GM21526 (cell line): ENCODE results near the gene TET1.
A peak's percentile ranks its signal among the peaks of the same experiment; 100 is the strongest.
"Not testable (repeated sequence)": the region's sequence is repeated elsewhere in the genome, so short reads cannot be mapped to it uniquely, and the experiment has no call there.

Source experiments
- ATAC-seq: cut with Tn5 transposase; IDR thresholded peaks from one replicate; pipeline ENCODE4 v1.9.1; 2021; ENCODE audit warnings: moderate library complexity; ENCODE audit not compliant: unreplicated experiment, low FRiP score

Gene TET1

GRCh38 chr10:68560186-68560942, at the start of gene TET1:
TET1 (plus strand) TSS chr10:68560337; CDS start chr10:68572339, 12,002 bp downstream.
- no peak for ATAC-seq

GRCh38 chr10:68516216-68516615, 43.9 kb upstream of the TET1 start:
- not testable (repeated sequence) for ATAC-seq

GRCh38 chr10:68516766-68517165, 43.4 kb upstream of the TET1 start:
- no peak for ATAC-seq

GRCh38 chr10:68517188-68517587, 42.9 kb upstream of the TET1 start:
- no peak for ATAC-seq

- ATAC-seq = not testable (repeated sequence)
These were observed 41.5 kb upstream of the TET1 start for GRCh38 chr10:68518609-68519008.

DNA sequence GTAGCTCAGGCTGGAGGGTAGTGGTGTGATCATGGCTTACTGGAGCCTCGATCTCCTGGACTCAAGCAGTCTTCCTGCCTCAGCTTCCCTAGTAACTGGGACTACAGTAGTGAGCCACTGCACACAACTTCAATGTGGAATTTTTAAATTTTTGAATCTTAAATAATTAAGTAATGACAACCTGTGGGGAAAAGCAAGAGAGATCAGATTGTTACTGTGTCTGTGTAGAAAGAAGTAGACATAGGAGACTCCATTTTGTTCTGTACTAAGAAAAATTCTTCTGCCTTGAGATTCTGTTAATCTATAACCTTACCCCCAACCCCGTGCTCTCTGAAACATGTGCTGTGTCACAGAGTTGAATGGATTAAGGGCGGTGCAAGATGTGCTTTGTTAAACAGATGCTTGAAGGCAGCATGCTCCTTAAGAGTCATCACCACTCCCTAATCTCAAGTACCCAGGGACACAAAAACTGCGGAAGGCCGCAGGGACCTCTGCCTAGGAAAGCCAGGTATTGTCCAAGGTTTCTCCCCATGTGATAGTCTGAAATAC, 34.6 kb upstream of the TET1 start:
- not testable (repeated sequence) for ATAC-seq

GRCh38 chr10:68526634-68527307, 33.4 kb upstream of the TET1 start:
- peak; percentile 49 for ATAC-seq

DNA sequence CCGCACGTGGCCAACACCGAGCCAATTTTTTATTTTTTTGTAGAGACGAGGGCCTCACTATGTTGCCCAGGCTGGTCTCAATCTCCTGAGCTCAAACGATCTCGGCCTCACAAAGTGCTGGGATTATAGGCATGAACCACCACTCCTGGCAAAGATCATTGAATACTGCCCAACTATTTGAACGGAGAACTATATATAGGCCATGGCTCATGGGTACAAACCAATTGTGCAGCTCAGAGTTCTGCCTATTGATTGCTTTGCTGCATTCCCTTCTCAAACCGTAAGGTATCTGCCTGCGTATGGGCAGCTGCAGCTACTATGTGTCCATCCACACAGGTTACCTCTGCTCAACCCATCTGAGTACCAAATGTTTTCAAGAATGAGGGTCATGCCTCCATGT, 23.2 kb upstream of the TET1 start:
- ATAC-seq = no peak

DNA sequence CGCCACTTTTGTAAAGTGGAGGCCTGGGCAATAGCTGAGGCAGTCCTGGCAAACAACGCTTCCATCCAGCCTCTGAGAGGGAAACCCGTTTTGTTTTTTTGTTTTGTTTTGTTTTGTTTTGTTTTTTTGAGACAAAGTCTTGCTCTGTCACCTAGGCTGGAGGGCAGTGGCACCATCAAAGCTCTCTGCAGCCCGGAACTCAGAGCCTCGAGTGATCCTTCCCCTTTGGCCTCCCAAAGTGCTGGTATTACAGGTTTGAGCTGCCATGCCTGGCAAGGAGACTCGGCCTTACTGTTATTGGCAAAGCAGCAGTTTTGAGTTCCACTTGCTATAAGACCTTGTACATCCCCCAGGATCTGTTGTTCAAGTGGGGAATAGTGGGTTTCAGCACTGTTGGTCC, 22.3 kb upstream of the TET1 start:
- ATAC-seq = no peak

GRCh38 chr10:68543004-68543918, 16.9 kb upstream of the TET1 start:
- no peak for ATAC-seq

DNA sequence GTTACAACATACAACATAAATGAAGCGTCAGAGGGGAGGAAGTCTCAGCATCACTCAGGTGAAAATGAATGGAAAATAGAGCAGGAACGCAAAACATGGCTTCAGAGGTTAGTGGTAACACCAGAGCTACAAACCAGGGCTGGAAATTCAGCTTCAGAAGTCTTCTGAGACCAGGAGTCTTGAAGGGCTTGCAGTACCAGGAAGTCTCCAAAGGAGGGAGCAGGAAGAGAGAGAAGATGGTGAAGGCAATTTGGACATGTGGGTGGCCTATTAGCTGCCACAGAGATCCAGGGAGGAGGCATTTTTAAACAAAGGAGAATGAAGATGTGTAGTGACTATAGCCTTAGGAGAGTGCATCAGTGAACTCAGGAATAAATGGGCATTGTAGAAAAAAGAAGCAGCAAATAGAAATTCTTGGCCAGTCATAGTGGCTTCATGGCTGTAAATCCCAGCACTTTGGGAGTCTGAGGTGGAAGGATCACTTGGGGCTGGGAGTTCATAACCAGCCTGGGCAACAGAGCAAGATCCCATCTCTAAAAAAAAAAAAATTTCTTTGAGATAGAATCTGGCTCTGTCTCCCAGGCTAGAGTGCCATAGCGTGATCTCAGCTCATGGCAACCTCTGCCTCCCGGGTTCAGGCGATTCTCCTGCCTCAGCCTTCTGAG, 9.3 kb upstream of the TET1 start:
- ATAC-seq = peak; percentile 72

DNA sequence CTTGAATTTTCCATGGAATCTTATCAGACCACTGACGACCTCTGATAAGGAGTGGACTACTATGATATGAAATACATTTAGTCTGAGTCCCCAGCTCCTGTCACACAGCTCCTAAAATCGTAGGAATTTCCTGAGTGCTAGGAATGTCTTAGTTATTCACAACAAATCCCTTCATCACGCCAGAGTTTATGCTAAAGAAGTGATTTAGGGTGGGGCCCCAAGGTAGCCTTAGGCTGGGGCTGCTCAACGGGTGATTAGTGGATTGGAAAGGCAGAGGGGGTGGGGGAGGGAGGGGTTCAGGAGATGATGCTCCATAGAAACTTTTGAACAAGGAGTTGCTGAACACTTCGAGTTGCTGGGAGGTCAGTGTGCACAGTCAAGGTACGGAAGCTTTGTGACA, 7.0 kb upstream of the TET1 start:
- no peak for ATAC-seq

GRCh38 chr10:68553599-68553998, 6.5 kb upstream of the TET1 start:
- no peak for ATAC-seq

- no peak for ATAC-seq
These were observed 1.7 kb upstream of the TET1 start for GRCh38 chr10:68558478-68558877.

DNA sequence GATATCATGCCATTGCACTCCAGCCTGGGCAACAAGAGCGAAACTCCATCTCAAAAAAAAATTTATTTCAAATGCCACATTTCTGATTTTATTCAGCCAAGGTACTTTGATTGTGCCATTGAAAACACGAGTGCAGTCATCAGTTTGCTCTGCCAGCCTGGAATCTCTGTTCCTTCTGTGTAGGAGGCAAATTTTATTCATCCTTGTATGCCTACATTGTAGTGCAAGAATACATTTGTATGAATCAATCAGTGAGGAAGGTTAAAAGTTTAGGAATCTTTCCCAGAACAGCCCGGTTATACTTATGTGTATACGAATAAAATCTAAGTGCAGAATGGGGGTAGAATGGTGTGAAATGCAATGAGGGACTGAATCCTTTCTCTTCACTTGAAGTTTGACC, 886 bp upstream of the TET1 start:
- no peak for ATAC-seq

DNA sequence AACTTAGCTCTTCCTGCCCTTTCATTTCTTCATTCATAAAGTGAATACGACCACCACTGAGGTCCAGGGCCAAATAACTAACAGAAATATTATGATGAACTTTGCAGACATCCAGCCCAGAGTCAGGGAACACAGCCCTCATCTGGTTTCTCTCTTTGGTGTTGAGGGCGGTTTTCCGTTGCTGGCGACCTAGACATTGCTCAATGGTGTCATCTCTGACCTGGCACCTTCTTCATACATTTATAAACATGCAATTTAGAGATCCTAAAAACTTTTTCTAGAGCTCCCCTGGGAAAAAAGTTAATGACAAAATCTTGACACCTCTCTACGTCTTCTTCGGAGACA, 324 bp upstream of the TET1 start:
- ATAC-seq = no peak

GRCh38 chr10:68560943-68561864, 1.1 kb downstream of the TET1 start:
- no peak for ATAC-seq

DNA sequence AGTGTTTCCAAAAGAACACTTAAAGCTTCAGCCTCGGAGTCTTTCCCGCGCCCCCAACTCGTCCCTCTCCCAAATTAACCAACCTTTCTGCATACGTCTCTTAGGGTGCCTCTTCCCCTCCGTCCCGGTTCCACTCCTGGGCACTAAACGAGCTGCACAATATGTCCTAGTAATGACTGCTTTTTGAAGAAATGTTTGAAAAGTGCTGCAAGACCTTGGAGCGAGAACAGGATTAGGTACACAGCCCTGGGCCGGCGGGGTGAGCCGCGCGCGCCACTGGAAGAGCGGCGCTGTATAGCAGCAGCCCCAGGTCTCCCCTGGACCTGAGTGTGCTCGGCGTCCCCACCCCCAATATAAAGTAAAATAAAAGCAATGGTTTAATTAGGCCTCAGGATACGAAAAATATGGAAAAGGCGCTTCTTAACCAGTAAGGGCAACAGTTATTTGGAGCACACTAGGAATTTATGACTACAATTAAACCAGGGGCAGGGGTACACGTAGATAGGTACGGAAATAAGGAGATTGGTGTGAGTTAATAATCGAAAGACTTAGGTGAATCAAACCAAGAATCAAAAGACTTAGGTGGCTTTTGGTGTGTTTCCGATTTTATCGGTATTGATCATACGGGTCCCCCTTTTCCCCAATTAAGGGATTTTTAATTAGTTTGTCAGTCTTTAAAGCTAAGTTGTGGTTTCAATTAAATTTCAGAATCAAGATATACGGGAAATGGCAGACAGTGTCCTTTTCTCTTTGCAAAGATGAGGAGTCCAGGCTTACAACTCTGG, 1.9 kb downstream of the TET1 start:
- ATAC-seq = no peak
